ENCODE measurements around the gene CNBP. TPM values are rescaled to one million over a fixed set of nuclear protein-coding genes. Genes with fewer than 3 reads are reported as not detected.

Gene CNBP
- total RNA-seq, 4 donors from 2014 or later: 169 to 329 (median 258) TPM

GRCh38 chr3:129119365-129120100 lies 64.2 kb downstream of the CNBP start:
- 18 to 27% methylated on average over 5 to 13 of the region's 13 CpGs for WGBS, 2 donors (ENCODE audit: low coverage in 1 of 2)
- TF ChIP-seq EP300 (IDR thresholded peaks at IDR 0.05; ENCODE audit: low read depth) (no peak), POLR2AphosphoS5 (IDR thresholded peaks at IDR 0.05) (peak in 2 of 3 donors; percentile 48 to 58), POLR2A (IDR thresholded peaks at IDR 0.05) (peak; percentile 38)
- TF ChIP-seq, protein P1, sequence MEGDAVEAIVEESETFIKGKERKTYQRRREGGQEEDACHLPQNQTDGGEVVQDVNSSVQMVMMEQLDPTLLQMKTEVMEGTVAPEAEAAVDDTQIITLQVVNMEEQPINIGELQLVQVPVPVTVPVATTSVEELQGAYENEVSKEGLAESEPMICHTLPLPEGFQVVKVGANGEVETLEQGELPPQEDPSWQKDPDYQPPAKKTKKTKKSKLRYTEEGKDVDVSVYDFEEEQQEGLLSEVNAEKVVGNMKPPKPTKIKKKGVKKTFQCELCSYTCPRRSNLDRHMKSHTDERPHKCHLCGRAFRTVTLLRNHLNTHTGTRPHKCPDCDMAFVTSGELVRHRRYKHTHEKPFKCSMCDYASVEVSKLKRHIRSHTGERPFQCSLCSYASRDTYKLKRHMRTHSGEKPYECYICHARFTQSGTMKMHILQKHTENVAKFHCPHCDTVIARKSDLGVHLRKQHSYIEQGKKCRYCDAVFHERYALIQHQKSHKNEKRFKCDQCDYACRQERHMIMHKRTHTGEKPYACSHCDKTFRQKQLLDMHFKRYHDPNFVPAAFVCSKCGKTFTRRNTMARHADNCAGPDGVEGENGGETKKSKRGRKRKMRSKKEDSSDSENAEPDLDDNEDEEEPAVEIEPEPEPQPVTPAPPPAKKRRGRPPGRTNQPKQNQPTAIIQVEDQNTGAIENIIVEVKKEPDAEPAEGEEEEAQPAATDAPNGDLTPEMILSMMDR (IDR thresholded peaks at IDR 0.05): no peak
- no peaks in the 10 kb centered on the region for H3K9me3 ChIP-seq
- in situ Hi-C loops (cut with MboI; ENCODE audit: low pct_ligation_motif_present in 1 of 4, low pct_unique_long_range_greater_than_20kb in 1 of 4, low sequenced_read_pairs in 3 of 4): no loop called here
- intact Hi-C loops (cut with DNase I; ENCODE audit: low total_unique reads): no loop called here
- no peaks in the 10 kb centered on the region for H3K36me3 ChIP-seq
- peak overlapping the region in 3 of 4 donors; percentile 72 to 89 (median 74) for H3K4me3 ChIP-seq
- H3K27me3 ChIP-seq: no peaks in the 10 kb centered on the region
- H3K4me1 ChIP-seq: peaks cover 18 to 63% (median 55%) of the 10 kb centered on the region in 4 donors
- DNase-seq: peak; percentile 76
- H3K27ac ChIP-seq: peak overlapping the region; percentile 92 to 98 (median 97)

GRCh38 chr3:129118745-129119144 lies 65.0 kb downstream of the CNBP start:
- no peaks in the 10 kb centered on the region for H3K9me3 ChIP-seq
- H3K4me3 ChIP-seq: peak overlapping the region in 2 of 4 donors; percentile 74 to 89
- no peaks in the 10 kb centered on the region for H3K36me3 ChIP-seq
- intact Hi-C loops (cut with DNase I; ENCODE audit: low total_unique reads): no loop called here
- peaks cover 18 to 63% (median 55%) of the 10 kb centered on the region in 4 donors for H3K4me1 ChIP-seq
- in situ Hi-C loops (cut with MboI; ENCODE audit: low pct_ligation_motif_present in 1 of 4, low pct_unique_long_range_greater_than_20kb in 1 of 4, low sequenced_read_pairs in 3 of 4): no loop called here
- H3K27me3 ChIP-seq: no peaks in the 10 kb centered on the region
- H3K27ac ChIP-seq: peak overlapping the region; percentile 92 to 98 (median 97)
- DNase-seq: no peak
- TF ChIP-seq, protein P1 (IDR thresholded peaks at IDR 0.05): no peak
- TF ChIP-seq POLR2AphosphoS5 (IDR thresholded peaks at IDR 0.05): no peak
- TF ChIP-seq EP300 (IDR thresholded peaks at IDR 0.05; ENCODE audit: low read depth): no peak
- no peak for TF ChIP-seq POLR2A (IDR thresholded peaks at IDR 0.05)
- 45 to 69% methylated on average over 2 to 5 of the region's 5 CpGs for WGBS, 2 donors (ENCODE audit: low coverage in 1 of 2)

Small RNAs within 50 kb of the gene (small RNA-seq; reads per million reads assigned to genes)
- gene RPS27P12: 0 reads per million in 4 donors

Other genes starting within 250 kb of the CNBP start
- 1 to 10 TPM in 1 of 4 donors, under 1 TPM in 1, not detected in 2; 0.95 to 1.2 TPM for gene CFAP92, start 189.8 kb downstream of the CNBP start, total RNA-seq
- 1 to 10 TPM in 3 of 4 donors, under 1 TPM in 1; 0.75 to 2.2 (median 1.7) TPM for gene EFCC1, start 182.6 kb downstream of the CNBP start, total RNA-seq
- 1 to 10 TPM in 1 of 4 donors, under 1 TPM in 1, not detected in 2; 0.64 to 1.2 TPM for gene GP9, start 123.1 kb downstream of the CNBP start, total RNA-seq
- 10 to 100 TPM; 23.1 to 40.4 (median 31.3) TPM for gene RAB43, start 62.1 kb downstream of the CNBP start, total RNA-seq
- 10 to 100 TPM in 2 of 4 donors, 1 to 10 TPM in 2; 1.6 to 14.2 (median 7.2) TPM for gene ISY1, start 22.8 kb downstream of the CNBP start, total RNA-seq
- 100 to 1,000 TPM in 3 of 4 donors, 10 to 100 TPM in 1; 64.7 to 149 (median 116) TPM for gene COPG1, start 65.7 kb upstream of the CNBP start, total RNA-seq
- 10 to 100 TPM; 11.3 to 32.6 (median 23.9) TPM for gene HMCES, start 95.0 kb upstream of the CNBP start, total RNA-seq
- under 1 TPM in 2 of 4 donors, not detected in 2; 0.14 to 0.32 TPM for gene EFCAB12, start 244.7 kb upstream of the CNBP start, total RNA-seq

Measured in transverse colon (tissue), 4 donors.